Testis (tissue), 3 donors: ENCODE results near the gene GPR161. TPM values are rescaled to one million over a fixed set of nuclear protein-coding genes. Genes with fewer than 3 reads are reported as not detected.

ENCODE experiments used
- DNase-seq: peaks from one replicate; pipeline ENCODE4 v3.0.0-alpha.2; 2019
- H3K27ac ChIP-seq, 2 donors: fragments of 200-600 bp; sonication (generic); one replicate each; pipeline ENCODE4 v1.5.1; 2019
- H3K27me3 ChIP-seq: fragments of 200-600 bp; sonication (generic); one replicate; pipeline ENCODE4 v1.5.1; 2019
- H3K36me3 ChIP-seq: fragments of 200-600 bp; sonication (generic); one replicate; pipeline ENCODE4 v1.5.1; 2017; ENCODE audit warnings: low read depth; ENCODE audit errors: missing control alignments
- H3K4me1 ChIP-seq: fragments of 200-600 bp; sonication (generic); one replicate; pipeline ENCODE4 v1.5.1; 2019
- H3K4me3 ChIP-seq, 2 donors: fragments of 200-600 bp; sonication (generic); one replicate each; pipeline ENCODE4 v1.5.1; 2017 to 2019
- H3K9me3 ChIP-seq: fragments of 200-600 bp; sonication (generic); one replicate; pipeline ENCODE4 v1.5.1; 2017
- CTCF ChIP-seq, 3 experiments: fragments of 450-650 bp in 2 of 3; fragments of 200-600 bp in 1 of 3; sonication (generic) in 1 of 3; IDR thresholded peaks; one replicate each; pipeline ENCODE4 v1.5.1; 2016 to 2019; ENCODE audit warnings: antibody characterized with exemption in 3 of 3, mild to moderate bottlenecking in 2 of 3, moderate library complexity in 1 of 3
- POLR2A ChIP-seq: fragments of 450-650 bp; IDR thresholded peaks from one replicate; pipeline ENCODE4 v1.6.1; 2017; ENCODE audit warnings: antibody characterized with exemption, mild to moderate bottlenecking, moderate library complexity
- WGBS, 2 donors: methylation state at CpG; one replicate each; pipeline ENCODE4 v1.1.5; 2018; 5-methylcytosine and 5-hydroxymethylcytosine counted together
- intact Hi-C: fragments of 100-400 bp; cut with DNase I; formaldehyde crosslinking; loops from one replicate; pipeline ENCODE4 v1.15.1; 2023; ENCODE audit warnings: low total_unique reads
- polyA plus RNA-seq: library from polyadenylated mRNA; stranded (reverse); fragments of 350-450 nt; fragmentation: Illumina TruSeq; extraction: RNeasy Lipid Tissue Mini Kit (QIAGEN cat#74804); gene quantifications from one replicate; pipeline ENCODE4 v1.2.3, GENCODE V29; 2014; ENCODE audit warnings: low read depth, low replicate concordance; ENCODE audit not compliant: insufficient read depth
- total RNA-seq, 2 donors: library from RNA; depleted of rRNA; stranded (reverse); fragments of >200 nt; gene quantifications; one replicate each; pipeline ENCODE4 v1.2.3, GENCODE V29; 2016

The GPR161 gene
- total and polyA plus RNA-seq, 3 donors from 2014 or later: 3.7 to 6.7 (median 6.1) TPM

- Histone ChIP-seq H3K36me3 (no peaks in the 10 kb centered on the region), H3K4me3 (no peak overlapping the region), H3K27ac (no peak overlapping the region), H3K9me3 (no peaks in the 10 kb centered on the region), H3K27me3 (no peaks in the 10 kb centered on the region), H3K4me1 (peaks cover 5% of the 10 kb centered on the region)
- DNase-seq: no peak
- intact Hi-C loops: no loop called here
- TF ChIP-seq CTCF (IDR thresholded peaks at IDR 0.05) (no peak), POLR2A (no peak)
- 74 to 81% methylated on average over 3 of the region's 3 CpGs for WGBS, 2 donors
These were observed 5.2 kb upstream of the GPR161 start for GRCh38 chr1:168141871-168142385.

GRCh38 chr1:168139070-168139469, 2.3 kb upstream of the GPR161 start:
- TF ChIP-seq CTCF (IDR thresholded peaks at IDR 0.05) (no peak), POLR2A (no peak)
- intact Hi-C loops: loop anchor here (10.0 kb wide), 1 partner anchor 54 kb away; no protein-coding TSS in a partner anchor
- Histone ChIP-seq H3K4me3 (no peak overlapping the region), H3K36me3 (no peaks in the 10 kb centered on the region), H3K9me3 (no peaks in the 10 kb centered on the region), H3K27me3 (no peaks in the 10 kb centered on the region), H3K4me1 (no peaks in the 10 kb centered on the region), H3K27ac (no peak overlapping the region)
- DNase-seq: no peak

GRCh38 chr1:168138134-168138533, 1.4 kb upstream of the GPR161 start:
- H3K9me3 ChIP-seq: no peaks in the 10 kb centered on the region
- WGBS, 2 donors: 67 to 71% methylated on average over 5 of the region's 5 CpGs
- intact Hi-C loops: loop anchor here (10.0 kb wide), 1 partner anchor 53 kb away; no protein-coding TSS in a partner anchor
- H3K27me3 ChIP-seq: no peaks in the 10 kb centered on the region
- H3K27ac ChIP-seq: no peak overlapping the region
- H3K4me1 ChIP-seq: no peaks in the 10 kb centered on the region
- no peaks in the 10 kb centered on the region for H3K36me3 ChIP-seq
- TF ChIP-seq CTCF (IDR thresholded peaks at IDR 0.05): no peak
- TF ChIP-seq POLR2A: no peak
- no peak for DNase-seq
- H3K4me3 ChIP-seq: no peak overlapping the region

GRCh38 chr1:168137515-168137821, 738 bp upstream of the GPR161 start:
- no peaks in the 10 kb centered on the region for H3K4me1 ChIP-seq
- no peaks in the 10 kb centered on the region for H3K9me3 ChIP-seq
- no peaks in the 10 kb centered on the region for H3K36me3 ChIP-seq
- DNase-seq: no peak
- H3K4me3 ChIP-seq: peak overlapping the region; percentile 69 to 77
- no peak for TF ChIP-seq CTCF (IDR thresholded peaks at IDR 0.05)
- TF ChIP-seq POLR2A: no peak
- peak overlapping the region; percentile 88 to 93 for H3K27ac ChIP-seq
- H3K27me3 ChIP-seq: no peaks in the 10 kb centered on the region
- intact Hi-C loops: loop anchor here (10.0 kb wide), 1 partner anchor 53 kb away; no protein-coding TSS in a partner anchor
- 0 to 1% methylated on average over 6 of the region's 6 CpGs for WGBS, 2 donors
